Ascending aorta (tissue), 2 donors: Measurements from ENCODE around the gene DCPS. TPM values are rescaled to one million over a fixed set of nuclear protein-coding genes. Genes with fewer than 3 reads are reported as not detected.

Experiments used
- DNase-seq, 2 donors: peaks; one replicate each; pipeline ENCODE4 v3.0.0-alpha.2; 2019; ENCODE audit warnings: low spot score in 2 of 2
- H3K27ac ChIP-seq, 2 donors: fragments of 200-600 bp; sonication (generic); one replicate each; pipeline ENCODE4 v1.5.1; 2016 to 2017; ENCODE audit warnings: mild to moderate bottlenecking in 1 of 2
- H3K27me3 ChIP-seq: fragments of 200-600 bp; sonication (generic); one replicate; pipeline ENCODE4 v1.5.1; 2017
- H3K36me3 ChIP-seq, 2 donors: fragments of 200-600 bp; sonication (generic); one replicate each; pipeline ENCODE4 v1.5.1; 2016
- H3K4me1 ChIP-seq, 2 donors: fragments of 200-600 bp; sonication (generic); one replicate each; pipeline ENCODE4 v1.5.1; 2016 to 2017; ENCODE audit warnings: mild to moderate bottlenecking in 1 of 2
- H3K4me3 ChIP-seq, 2 donors: fragments of 200-600 bp; sonication (generic); one replicate each; pipeline ENCODE4 v1.5.1; 2016 to 2017; ENCODE audit warnings: mild to moderate bottlenecking in 1 of 2
- H3K9me3 ChIP-seq, 2 donors: fragments of 200-600 bp; sonication (generic); one replicate each; pipeline ENCODE4 v1.5.1; 2016
- CTCF ChIP-seq, 3 experiments: fragments of 200-600 bp in 2 of 3; fragments of 450-650 bp in 1 of 3; sonication (generic) in 2 of 3; IDR thresholded peaks; one replicate each; pipeline ENCODE4 v1.5.1; 2016 to 2019; ENCODE audit warnings: antibody characterized with exemption in 3 of 3, mild to moderate bottlenecking in 1 of 3, moderate library complexity in 1 of 3
- intact Hi-C: fragments of 100-400 bp; cut with DNase I; formaldehyde crosslinking; loops from one replicate; pipeline ENCODE4 v1.15.1; 2023
- total RNA-seq: library from RNA; depleted of rRNA; stranded (reverse); fragments of >200 nt; gene quantifications from one replicate; pipeline ENCODE4 v1.1.0, GENCODE V29; 2016

DCPS gene
- total RNA-seq, 1 donor from 2014 or later, result 19.6 TPM

- Histone ChIP-seq H3K27ac (no peak overlapping the region), H3K27me3 (no peaks in the 10 kb centered on the region), H3K9me3 (no peaks in the 10 kb centered on the region), H3K4me3 (no peak overlapping the region), H3K36me3 (peaks cover 37 to 42% of the 10 kb centered on the region in 2 donors), H3K4me1 (no peaks in the 10 kb centered on the region)
- intact Hi-C loops, result no loop called here
- no peak for DNase-seq
- no peak for TF ChIP-seq CTCF (IDR thresholded peaks at IDR 0.05)
Observed at GRCh38 chr11:126288237-126288636, 15.6 kb upstream of the DCPS start.

DNA sequence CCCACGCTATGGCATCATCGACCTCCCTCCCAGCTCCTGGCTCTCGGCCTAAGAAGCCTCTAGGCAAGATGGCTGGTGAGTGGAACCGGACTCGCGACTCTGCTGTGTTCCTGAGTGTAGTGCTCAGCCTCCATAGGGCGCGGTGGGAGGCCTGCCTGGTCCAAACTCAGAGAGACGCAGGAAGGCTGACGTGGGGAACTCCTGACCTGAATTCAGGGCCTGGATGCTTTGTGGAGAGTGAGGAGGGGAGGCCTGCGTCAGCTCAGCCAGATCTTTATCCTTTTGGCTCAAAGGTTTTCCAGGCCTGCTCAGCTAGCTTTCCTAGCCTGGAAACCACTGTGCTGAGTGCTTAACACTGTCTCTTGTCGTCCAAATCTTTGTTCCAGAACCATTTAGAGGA, 13.0 kb upstream of the DCPS start:
- DNase-seq, result no peak
- no peak for TF ChIP-seq CTCF (IDR thresholded peaks at IDR 0.05)
- Histone ChIP-seq H3K9me3 (no peaks in the 10 kb centered on the region), H3K27me3 (no peaks in the 10 kb centered on the region), H3K4me1 (no peaks in the 10 kb centered on the region), H3K4me3 (no peak overlapping the region), H3K36me3 (peaks cover 50 to 56% of the 10 kb centered on the region in 2 donors), H3K27ac (no peak overlapping the region)
- intact Hi-C loops, result no loop called here

- H3K9me3 ChIP-seq, result no peaks in the 10 kb centered on the region
- intact Hi-C loops, result no loop called here
- DNase-seq, result no peak
- H3K36me3 ChIP-seq, result peaks cover 54 to 60% of the 10 kb centered on the region in 2 donors
- H3K4me3 ChIP-seq, result no peak overlapping the region
- TF ChIP-seq CTCF (IDR thresholded peaks at IDR 0.05), result no peak
- no peak overlapping the region for H3K27ac ChIP-seq
- H3K4me1 ChIP-seq, result no peaks in the 10 kb centered on the region
- H3K27me3 ChIP-seq, result no peaks in the 10 kb centered on the region
Observed at GRCh38 chr11:126293726-126294125, 10.1 kb upstream of the DCPS start.

DNA sequence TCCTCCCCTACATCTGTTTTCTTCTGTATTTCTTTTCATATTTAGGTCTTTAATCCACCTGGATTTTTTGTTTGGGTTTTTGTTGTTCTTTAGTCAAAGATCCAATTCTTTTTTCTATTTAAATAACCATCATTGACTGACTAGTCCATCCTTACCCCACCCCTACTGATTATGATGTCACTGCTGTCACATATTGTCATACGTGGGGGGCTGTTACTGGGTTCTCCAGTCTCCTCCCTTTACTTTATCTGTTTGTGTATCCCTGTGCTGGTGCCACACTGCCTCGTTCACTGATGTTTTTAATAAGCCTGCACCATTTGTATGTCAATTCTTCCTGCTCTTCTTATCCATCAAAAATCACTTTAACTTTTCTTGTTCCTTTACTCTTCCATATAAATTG, 6.9 kb upstream of the DCPS start:
- Histone ChIP-seq H3K4me1 (no peaks in the 10 kb centered on the region), H3K4me3 (no peak overlapping the region), H3K36me3 (peaks cover 32 to 53% of the 10 kb centered on the region in 2 donors), H3K27me3 (no peaks in the 10 kb centered on the region), H3K27ac (no peak overlapping the region), H3K9me3 (no peaks in the 10 kb centered on the region)
- intact Hi-C loops, result no loop called here
- no peak for DNase-seq
- TF ChIP-seq CTCF (IDR thresholded peaks at IDR 0.05), result no peak

GRCh38 chr11:126304457-126305075, 706 bp downstream of the DCPS start:
- no peak for DNase-seq
- Histone ChIP-seq H3K9me3 (no peaks in the 10 kb centered on the region), H3K27me3 (no peaks in the 10 kb centered on the region), H3K4me1 (peaks cover 0 to 6% of the 10 kb centered on the region in 2 donors), H3K4me3 (peak overlapping the region; percentile 56 to 74), H3K36me3 (peaks cover 3 to 11% of the 10 kb centered on the region in 2 donors), H3K27ac (peak overlapping the region; percentile 80 to 94)
- intact Hi-C loops, result loop anchor here (1.0 to 2.0 kb wide), 3 partner anchors 21 to 110 kb away; partner anchors contain the start of genes SRPRA and TIRAP
- no peak for TF ChIP-seq CTCF (IDR thresholded peaks at IDR 0.05)
